Measurements from ENCODE around the gene PCBP3. TPM values are rescaled to one million over a fixed set of nuclear protein-coding genes. Genes with fewer than 3 reads are reported as not detected.

Gene PCBP3
- total and polyA plus RNA-seq, 2 of the 13 experiments (the other 11 are each of a cell fraction or from before 2014, with no cell fraction given), result not detected

- Histone ChIP-seq H3K36me3 (replicated peaks in 1 of 2; ENCODE audit: control insufficient read depth in 1 of 2, insufficient read depth in 2 of 2, low read length in 2 of 2) (no peaks in the 10 kb centered on the region), H3K27ac (ENCODE audit: extremely low read length, insufficient read depth, low read length) (no peak overlapping the region), H3K4me3 (replicated peaks in 1 of 3; ENCODE audit: insufficient read depth in 1 of 3, low read depth in 2 of 3, low read length in 3 of 3) (no peak overlapping the region), H3K9me3 (ENCODE audit: low read length) (no peaks in the 10 kb centered on the region), H3K9ac (ENCODE audit: insufficient read depth, low read depth, low read length) (no peak overlapping the region), H3K4me2 (ENCODE audit: low read depth, low read length) (no peak overlapping the region), H3K27me3 (ENCODE audit: control insufficient read depth in 1 of 2, insufficient read depth in 2 of 2, low read length in 2 of 2) (peaks cover 6 to 43% of the 10 kb centered on the region in 2 experiments), H3K4me1 (ENCODE audit: insufficient read depth, low read length) (peaks cover 21% of the 10 kb centered on the region), H3K79me2 (ENCODE audit: insufficient read depth, low read length) (no peaks in the 10 kb centered on the region), H2AFZ (ENCODE audit: low read length) (no peak overlapping the region), H4K20me1 (ENCODE audit: insufficient read depth, low read length) (no peaks in the 10 kb centered on the region)
- in situ Hi-C loops (cut with HindIII; ENCODE audit: extremely low pct_ligation_motif_present, low pct_unique_long_range_greater_than_20kb), result loop anchor here (10.0 kb wide), 1 partner anchor 305 kb away; the partner anchor contains the start of genes MCM3AP and YBEY
- intact Hi-C loops (cut with micrococcal nuclease; ENCODE audit: unreplicated experiment), result loop anchor here (10.0 kb wide), 1 partner anchor 215 kb away; no protein-coding TSS in a partner anchor
- no TSS peak for BruUV-seq (replicated peaks)
- WGBS (ENCODE audit: low lambda C conversion rate), result 52% methylated on average over 3 of the region's 7 CpGs
- CTCF ChIA-PET (ENCODE audit: low intra/inter-chr PET ratio, low total read pairs), result no interaction called here
- ATAC-seq (no peak), DNase-seq (ENCODE audit: low spot score) (no peak), FAIRE-seq (no peak)
- TF ChIP-seq SNAI1 (CRISPR knock-in tag; IDR thresholded peaks at IDR 0.05; ENCODE audit: borderline replicate concordance) (no peak), ZZZ3 (CRISPR knock-in tag; IDR thresholded peaks at IDR 0.05; ENCODE audit: borderline replicate concordance) (no peak), ELF1 (CRISPR knock-in tag; IDR thresholded peaks at IDR 0.05) (no peak), ZNF775 (CRISPR knock-in tag; IDR thresholded peaks at IDR 0.05; ENCODE audit: borderline replicate concordance) (no peak), ZSCAN5A (CRISPR knock-in tag; IDR thresholded peaks at IDR 0.05; ENCODE audit: borderline replicate concordance) (no peak), FOXJ3 (CRISPR knock-in tag; IDR thresholded peaks at IDR 0.05; ENCODE audit: borderline replicate concordance) (no peak), BRD4 (CRISPR knock-in tag; IDR thresholded peaks at IDR 0.05) (no peak), ZFY (CRISPR knock-in tag; IDR thresholded peaks at IDR 0.05) (no peak), MNT (IDR thresholded peaks at IDR 0.05) (no peak), MAFF (IDR thresholded peaks at IDR 0.05; ENCODE audit: low read depth, low read length) (no peak), RFXANK (CRISPR knock-in tag; IDR thresholded peaks at IDR 0.05) (no peak), ZNF256 (CRISPR knock-in tag; conservative IDR thresholded peaks at IDR 0.05) (no peak), ZNF547 (CRISPR knock-in tag; IDR thresholded peaks at IDR 0.05) (no peak)
- POLR2A ChIA-PET, result no interaction called here
Measured at GRCh38 chr21:45979651-45980050, 336.1 kb downstream of the PCBP3 start.

Data from HepG2 (cell line).